ENCODE measurements around the gene HIRIP3. TPM values are rescaled to one million over a fixed set of nuclear protein-coding genes. Genes with fewer than 3 reads are reported as not detected.

Gene HIRIP3
- total RNA-seq, 1 donor from 2014 or later, result 7.1 TPM

GRCh38 chr16:29995911-29996765 lies 721 bp upstream of the HIRIP3 start, which contains the start of gene INO80E:
TSS of gene INO80E (plus strand) at chr16:29996241. CDS start at chr16:29996311, 70 bp downstream.
- H3K36me3 ChIP-seq, result peaks cover 0 to 29% of the 10 kb centered on the region in 2 donors
- peak in 1 of 2 donors; percentile 96 for DNase-seq (ENCODE audit: extremely low spot score in 2 of 2)
- no peaks in the 10 kb centered on the region for H3K27me3 ChIP-seq
- TF ChIP-seq POLR2AphosphoS5 (IDR thresholded peaks at IDR 0.05; ENCODE audit: insufficient read depth in 1 of 2, low read depth in 1 of 2), result peak; percentile 86 to 94
- TF ChIP-seq, protein P1, sequence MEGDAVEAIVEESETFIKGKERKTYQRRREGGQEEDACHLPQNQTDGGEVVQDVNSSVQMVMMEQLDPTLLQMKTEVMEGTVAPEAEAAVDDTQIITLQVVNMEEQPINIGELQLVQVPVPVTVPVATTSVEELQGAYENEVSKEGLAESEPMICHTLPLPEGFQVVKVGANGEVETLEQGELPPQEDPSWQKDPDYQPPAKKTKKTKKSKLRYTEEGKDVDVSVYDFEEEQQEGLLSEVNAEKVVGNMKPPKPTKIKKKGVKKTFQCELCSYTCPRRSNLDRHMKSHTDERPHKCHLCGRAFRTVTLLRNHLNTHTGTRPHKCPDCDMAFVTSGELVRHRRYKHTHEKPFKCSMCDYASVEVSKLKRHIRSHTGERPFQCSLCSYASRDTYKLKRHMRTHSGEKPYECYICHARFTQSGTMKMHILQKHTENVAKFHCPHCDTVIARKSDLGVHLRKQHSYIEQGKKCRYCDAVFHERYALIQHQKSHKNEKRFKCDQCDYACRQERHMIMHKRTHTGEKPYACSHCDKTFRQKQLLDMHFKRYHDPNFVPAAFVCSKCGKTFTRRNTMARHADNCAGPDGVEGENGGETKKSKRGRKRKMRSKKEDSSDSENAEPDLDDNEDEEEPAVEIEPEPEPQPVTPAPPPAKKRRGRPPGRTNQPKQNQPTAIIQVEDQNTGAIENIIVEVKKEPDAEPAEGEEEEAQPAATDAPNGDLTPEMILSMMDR (IDR thresholded peaks at IDR 0.05), result no peak
- peak within 1 kb of the TSS; percentile 79 to 91 for H3K4me3 ChIP-seq
- H3K4me1 ChIP-seq, result peaks cover 24% of the 10 kb centered on the region
- peak within 1 kb of the TSS; percentile 89 for H3K27ac ChIP-seq
- intact Hi-C loops (cut with DNase I), result loop anchor here (2.0 to 5.0 kb wide), 2 partner anchors 21 to 184 kb away; partner anchors contain the start of gene PRRT2
- no peaks in the 10 kb centered on the region for H3K9me3 ChIP-seq

DNA sequence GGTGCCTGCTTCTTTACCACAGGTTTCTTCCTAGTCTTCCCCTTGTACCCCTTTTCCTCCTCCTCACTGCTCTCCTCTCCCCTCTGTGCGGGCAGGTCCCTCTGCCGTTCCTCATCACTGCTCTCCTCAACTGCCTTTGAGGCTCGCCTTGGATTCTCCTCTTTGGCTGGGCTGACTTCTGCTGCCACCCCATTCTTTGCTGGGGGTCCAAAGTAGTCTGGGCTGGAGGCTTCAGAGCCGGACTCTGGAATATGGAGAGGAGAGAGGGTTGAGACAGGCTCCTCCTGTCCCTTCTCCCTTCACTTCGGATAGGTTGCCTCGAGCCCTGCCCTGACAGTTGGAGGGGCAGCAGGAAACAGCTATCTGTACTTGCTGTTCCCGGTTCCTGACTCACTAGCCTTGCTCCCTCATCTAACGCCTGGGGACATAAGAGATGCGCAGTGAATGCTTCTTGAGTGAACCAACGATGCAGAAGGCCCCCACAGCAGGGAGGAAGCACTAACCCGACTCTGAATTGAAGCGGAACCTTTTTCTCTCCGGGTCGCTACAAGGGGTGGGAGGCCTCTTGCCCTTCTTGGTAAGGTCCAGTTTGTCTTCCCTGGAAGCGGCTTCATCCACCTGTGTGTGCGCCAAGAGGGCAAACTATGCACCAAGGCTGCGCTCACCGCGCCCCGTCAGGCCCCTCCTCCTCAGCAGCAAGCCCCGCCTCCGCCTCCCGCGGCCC lies 655 bp downstream of the HIRIP3 start:
- H3K27me3 ChIP-seq, result no peaks in the 10 kb centered on the region
- DNase-seq (ENCODE audit: extremely low spot score in 2 of 2), result no peak
- peaks cover 0 to 29% of the 10 kb centered on the region in 2 donors for H3K36me3 ChIP-seq
- H3K4me3 ChIP-seq, result peak overlapping the region; percentile 79 to 91
- peaks cover 24% of the 10 kb centered on the region for H3K4me1 ChIP-seq
- H3K27ac ChIP-seq, result peak overlapping the region; percentile 89
- H3K9me3 ChIP-seq, result no peaks in the 10 kb centered on the region
- no peak for TF ChIP-seq POLR2AphosphoS5 (IDR thresholded peaks at IDR 0.05; ENCODE audit: insufficient read depth in 1 of 2, low read depth in 1 of 2)
- TF ChIP-seq, protein P1 (IDR thresholded peaks at IDR 0.05), result no peak
- no peak for TF ChIP-seq POLR2A (IDR thresholded peaks at IDR 0.05)
- intact Hi-C loops (cut with DNase I), result loop anchor here (2.0 to 5.0 kb wide), 2 partner anchors 20 to 182 kb away; partner anchors contain the start of gene PRRT2

GRCh38 chr16:29993903-29994599 lies 1.4 kb downstream of the HIRIP3 start:
- intact Hi-C loops (cut with DNase I), result loop anchor here (2.0 kb wide), 1 partner anchor 19 kb away; no protein-coding TSS in a partner anchor
- peaks cover 0 to 29% of the 10 kb centered on the region in 2 donors for H3K36me3 ChIP-seq
- peak overlapping the region in 1 of 2 donors; percentile 91 for H3K4me3 ChIP-seq
- H3K27ac ChIP-seq, result peak overlapping the region; percentile 24
- DNase-seq (ENCODE audit: extremely low spot score in 2 of 2), result no peak
- H3K27me3 ChIP-seq, result no peaks in the 10 kb centered on the region
- H3K9me3 ChIP-seq, result no peaks in the 10 kb centered on the region
- TF ChIP-seq POLR2A (IDR thresholded peaks at IDR 0.05), result no peak
- TF ChIP-seq, protein P1 (IDR thresholded peaks at IDR 0.05), result no peak
- TF ChIP-seq POLR2AphosphoS5 (IDR thresholded peaks at IDR 0.05; ENCODE audit: insufficient read depth in 1 of 2, low read depth in 1 of 2), result no peak
- H3K4me1 ChIP-seq, result peaks cover 24% of the 10 kb centered on the region

- no peaks in the 10 kb centered on the region for H3K9me3 ChIP-seq
- H3K27ac ChIP-seq, result no peak overlapping the region
- H3K36me3 ChIP-seq, result peaks cover 0 to 31% of the 10 kb centered on the region in 2 donors
- DNase-seq (ENCODE audit: extremely low spot score in 2 of 2), result no peak
- peaks cover 24% of the 10 kb centered on the region for H3K4me1 ChIP-seq
- no peak overlapping the region for H3K4me3 ChIP-seq
- no peaks in the 10 kb centered on the region for H3K27me3 ChIP-seq
- TF ChIP-seq POLR2A (IDR thresholded peaks at IDR 0.05) (no peak), POLR2AphosphoS5 (IDR thresholded peaks at IDR 0.05; ENCODE audit: insufficient read depth in 1 of 2, low read depth in 1 of 2) (no peak)
- TF ChIP-seq, protein P1 (IDR thresholded peaks at IDR 0.05), result no peak
- intact Hi-C loops (cut with DNase I), result no loop called here
These were observed 2.1 kb downstream of the HIRIP3 start for GRCh38 chr16:29993191-29993902.
